HEK293 (cell line): ENCODE results near the gene SMIM17.
A peak's percentile ranks its signal among the peaks of the same experiment; 100 is the strongest.

ENCODE experiments used
- CTCF ChIA-PET: fragments of 350-600 bp; formaldehyde crosslinking; extraction: SDS; loops from one replicate; lab custom pipeline; 2021; ENCODE audit warnings: antibody characterized with exemption; lab: Yijun Ruan, JAX
- POLR2A ChIA-PET: fragments of 300-600 bp; formaldehyde crosslinking; extraction: SDS; loops from one replicate; lab custom pipeline; 2020; ENCODE audit warnings: antibody characterized with exemption, inconsistent platforms; lab: Yijun Ruan, JAX
- H3K27ac ChIP-seq: fragments of 200-500 bp; sonication (Bioruptor generic); 2 replicates; pipeline ENCODE4 v1.5.1; 2014; ENCODE audit warnings: low read depth, low read length, control low read depth, inconsistent platforms; ENCODE audit errors: extremely low read depth
- H3K36me3 ChIP-seq, 2 experiments: fragments of 200-500 bp in 1 of 2; sonication (Bioruptor generic) in 1 of 2; 1 replicate in 1 of 2; 2 replicates in 1 of 2; pipeline ENCODE4 v1.5.1; 2014 to 2017; ENCODE audit warnings: inconsistent platforms in 2 of 2, low read length in 2 of 2; ENCODE audit not compliant: control insufficient read depth in 2 of 2, insufficient read depth in 1 of 2
- H3K4me1 ChIP-seq: fragments of 200-500 bp; sonication (Bioruptor generic); 2 replicates; pipeline ENCODE4 v1.5.1; 2014; ENCODE audit warnings: mild to moderate bottlenecking, low read length, inconsistent platforms; ENCODE audit not compliant: control insufficient read depth, insufficient read depth
- H3K4me3 ChIP-seq: 2 replicates; pipeline ENCODE4 v1.5.1; 2011; ENCODE audit warnings: low read depth, mild to moderate bottlenecking, control low read depth, low read length, moderate library complexity
- H3K9me3 ChIP-seq: fragments of 200-500 bp; sonication (Bioruptor generic); 2 replicates; pipeline ENCODE4 v1.5.1; 2014; ENCODE audit warnings: low read depth, low read length, inconsistent platforms; ENCODE audit not compliant: control insufficient read depth, insufficient read depth
- SALL2 ChIP-seq: fragments of 450-650 bp; formaldehyde crosslinking; IDR thresholded peaks from 2 replicates; pipeline ENCODE4 v1.5.0; 2017; ENCODE audit warnings: missing biosample characterization, mild to moderate bottlenecking, missing genetic modification characterization, borderline replicate concordance
- TCF7L2 ChIP-seq: IDR thresholded peaks from 2 replicates; pipeline ENCODE4 v1.6.1; 2011; ENCODE audit warnings: low read depth, mild to moderate bottlenecking, inconsistent platforms, low read length, moderate library complexity, borderline replicate concordance
- YY2 ChIP-seq: fragments of 450-650 bp; formaldehyde crosslinking; IDR thresholded peaks from 2 replicates; pipeline ENCODE4 v1.5.1; 2016; ENCODE audit warnings: missing biosample characterization, missing genetic modification characterization
- ZBTB17 ChIP-seq: fragments of 450-650 bp; formaldehyde crosslinking; IDR thresholded peaks from 2 replicates; pipeline ENCODE4 v1.5.1; 2016; ENCODE audit warnings: missing biosample characterization, missing genetic modification characterization
- ZBTB20 ChIP-seq: fragments of 450-650 bp; formaldehyde crosslinking; IDR thresholded peaks from 2 replicates; pipeline ENCODE4 v1.5.1; 2016; ENCODE audit warnings: missing biosample characterization, missing genetic modification characterization
- ZBTB21 ChIP-seq: fragments of 450-650 bp; formaldehyde crosslinking; IDR thresholded peaks from 2 replicates; pipeline ENCODE4 v1.5.1; 2017; ENCODE audit warnings: missing biosample characterization, missing genetic modification characterization
- ZFP69B ChIP-seq: fragments of 450-650 bp; formaldehyde crosslinking; IDR thresholded peaks from 2 replicates; pipeline ENCODE4 v1.5.1; 2016; ENCODE audit warnings: missing biosample characterization, missing genetic modification characterization
- ZNF112 ChIP-seq: fragments of 450-650 bp; formaldehyde crosslinking; IDR thresholded peaks from 2 replicates; pipeline ENCODE4 v1.5.0; 2017; ENCODE audit warnings: missing biosample characterization, missing genetic modification characterization
- ZNF140 ChIP-seq: fragments of 450-650 bp; formaldehyde crosslinking; IDR thresholded peaks from 2 replicates; pipeline ENCODE4 v1.5.1; 2016; ENCODE audit warnings: missing biosample characterization, missing genetic modification characterization
- ZNF169 ChIP-seq: fragments of 450-650 bp; formaldehyde crosslinking; IDR thresholded peaks from 2 replicates; pipeline ENCODE4 v1.5.1; 2016; ENCODE audit warnings: missing biosample characterization, missing genetic modification characterization
- ZNF211 ChIP-seq: fragments of 450-650 bp; formaldehyde crosslinking; IDR thresholded peaks from 2 replicates; pipeline ENCODE4 v1.5.1; 2016; ENCODE audit warnings: low read depth, missing biosample characterization, missing genetic modification characterization
- ZNF223 ChIP-seq: fragments of 450-650 bp; formaldehyde crosslinking; IDR thresholded peaks from 2 replicates; pipeline ENCODE4 v1.5.1; 2016; ENCODE audit warnings: missing biosample characterization, missing genetic modification characterization
- ZNF266 ChIP-seq: fragments of 450-650 bp; formaldehyde crosslinking; IDR thresholded peaks from 2 replicates; pipeline ENCODE4 v1.5.1; 2016; ENCODE audit warnings: missing biosample characterization, missing genetic modification characterization, low read depth
- ZNF274 ChIP-seq, 2 experiments: fragments of 200-500 bp in 1 of 2; fragments of 450-650 bp in 1 of 2; sonication (Bioruptor generic) in 1 of 2; formaldehyde crosslinking in 1 of 2; IDR thresholded peaks; 2 replicates each; pipeline versions ENCODE4 v1.5.1 to v1.6.1; 2014 to 2016; ENCODE audit warnings: borderline replicate concordance in 1 of 2, inconsistent platforms in 1 of 2, low read length in 1 of 2, missing biosample characterization in 1 of 2, missing genetic modification characterization in 1 of 2
- ZNF280D ChIP-seq: fragments of 450-650 bp; formaldehyde crosslinking; IDR thresholded peaks from 2 replicates; pipeline ENCODE4 v1.5.1; 2016; ENCODE audit warnings: missing biosample characterization, missing genetic modification characterization
- ZNF292 ChIP-seq: fragments of 450-650 bp; formaldehyde crosslinking; IDR thresholded peaks from 2 replicates; pipeline ENCODE4 v1.5.1; 2016; ENCODE audit warnings: low read depth, missing biosample characterization, missing genetic modification characterization, borderline replicate concordance
- ZNF433 ChIP-seq: fragments of 450-650 bp; formaldehyde crosslinking; IDR thresholded peaks from 2 replicates; pipeline ENCODE4 v1.5.1; 2016; ENCODE audit warnings: missing biosample characterization, missing genetic modification characterization, low read depth
- ZNF48 ChIP-seq: fragments of 450-650 bp; formaldehyde crosslinking; IDR thresholded peaks from 2 replicates; pipeline ENCODE4 v1.5.1; 2016; ENCODE audit warnings: missing biosample characterization, missing genetic modification characterization
- ZNF501 ChIP-seq: fragments of 450-650 bp; formaldehyde crosslinking; IDR thresholded peaks from 2 replicates; pipeline ENCODE4 v1.5.1; 2016; ENCODE audit warnings: missing biosample characterization, missing genetic modification characterization
- ZNF530 ChIP-seq: fragments of 450-650 bp; formaldehyde crosslinking; IDR thresholded peaks from 2 replicates; pipeline ENCODE4 v1.5.1; 2016; ENCODE audit warnings: low read depth, missing biosample characterization, missing genetic modification characterization
- ZNF555 ChIP-seq: fragments of 450-650 bp; formaldehyde crosslinking; conservative IDR thresholded peaks from 2 replicates; pipeline ENCODE4 v1.5.1; 2017; ENCODE audit warnings: missing biosample characterization, mild to moderate bottlenecking, missing genetic modification characterization, inconsistent platforms
- ZNF660 ChIP-seq: fragments of 450-650 bp; IDR thresholded peaks from 2 replicates; pipeline ENCODE4 v1.5.1; 2018; ENCODE audit warnings: missing biosample characterization, mild to moderate bottlenecking, missing genetic modification characterization
- ZNF670 ChIP-seq: fragments of 450-650 bp; formaldehyde crosslinking; IDR thresholded peaks from 2 replicates; pipeline ENCODE4 v1.5.1; 2016; ENCODE audit warnings: missing biosample characterization, missing genetic modification characterization, low read depth
- ZNF701 ChIP-seq: fragments of 450-650 bp; formaldehyde crosslinking; IDR thresholded peaks from 2 replicates; pipeline ENCODE4 v1.5.1; 2016; ENCODE audit warnings: missing biosample characterization, missing genetic modification characterization
- ZNF791 ChIP-seq: fragments of 450-650 bp; formaldehyde crosslinking; IDR thresholded peaks from 2 replicates; pipeline ENCODE4 v1.5.1; 2016; ENCODE audit warnings: missing biosample characterization, missing genetic modification characterization
- ZNF843 ChIP-seq: fragments of 450-650 bp; formaldehyde crosslinking; IDR thresholded peaks from 2 replicates; pipeline ENCODE4 v1.5.1; 2016; ENCODE audit warnings: missing biosample characterization, missing genetic modification characterization
- TF ChIP-seq, protein P1 (sequence below): fragments of 450-650 bp; formaldehyde crosslinking; IDR thresholded peaks from 2 replicates; pipeline ENCODE4 v1.5.1; 2016; ENCODE audit warnings: missing biosample characterization, missing genetic modification characterization
- TF ChIP-seq, protein P2 (sequence below): sonication (generic); formaldehyde crosslinking; IDR thresholded peaks from 2 replicates; pipeline ENCODE4 v1.8.1; 2022; ENCODE audit warnings: mild to moderate bottlenecking, moderate library complexity, missing genetic modification reagents
- TF ChIP-seq, protein P3 (sequence below): fragments of 450-650 bp; formaldehyde crosslinking; IDR thresholded peaks from 2 replicates; pipeline ENCODE4; 2016; ENCODE audit warnings: missing biosample characterization, missing genetic modification characterization

Gene SMIM17

GRCh38 chr19:56594783-56595547 is 48.0 kb upstream of the SMIM17 start, which contains the start of gene ZNF71 (continued):
- peak; percentile 71 for TF ChIP-seq ZNF660
- TF ChIP-seq, protein P1, sequence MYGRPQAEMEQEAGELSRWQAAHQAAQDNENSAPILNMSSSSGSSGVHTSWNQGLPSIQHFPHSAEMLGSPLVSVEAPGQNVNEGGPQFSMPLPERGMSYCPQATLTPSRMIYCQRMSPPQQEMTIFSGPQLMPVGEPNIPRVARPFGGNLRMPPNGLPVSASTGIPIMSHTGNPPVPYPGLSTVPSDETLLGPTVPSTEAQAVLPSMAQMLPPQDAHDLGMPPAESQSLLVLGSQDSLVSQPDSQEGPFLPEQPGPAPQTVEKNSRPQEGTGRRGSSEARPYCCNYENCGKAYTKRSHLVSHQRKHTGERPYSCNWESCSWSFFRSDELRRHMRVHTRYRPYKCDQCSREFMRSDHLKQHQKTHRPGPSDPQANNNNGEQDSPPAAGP (tag by site-specific recombination) = no peak
- TF ChIP-seq ZBTB20 (tag by site-specific recombination) = peak; percentile 65; the same call in 1 of the 2 replicates
- no peak for TF ChIP-seq ZNF274 (IDR thresholded peaks at IDR 0.05; ENCODE audit: low read length)
- TF ChIP-seq ZNF274 (tag by site-specific recombination; IDR thresholded peaks at IDR 0.05; ENCODE audit: borderline replicate concordance) = peak; percentile 70; the same call in 1 of the 2 replicates
- TF ChIP-seq ZNF501 (tag by site-specific recombination) = no peak
- 0 out of 2 replicates have a peak, but pooled peaks have one; percentile 13 for TF ChIP-seq ZNF266
- no peak for TF ChIP-seq ZNF280D (tag by site-specific recombination)
- no peak for TF ChIP-seq ZNF843 (tag by site-specific recombination)
- TF ChIP-seq ZBTB21 (tag by site-specific recombination) = peak; percentile 43; the same call in 1 of the 2 replicates
- peak; percentile 93 for TF ChIP-seq ZBTB17 (tag by site-specific recombination)
- TF ChIP-seq ZNF169 (tag by site-specific recombination) = peak; percentile 74
- TF ChIP-seq, protein P2, sequence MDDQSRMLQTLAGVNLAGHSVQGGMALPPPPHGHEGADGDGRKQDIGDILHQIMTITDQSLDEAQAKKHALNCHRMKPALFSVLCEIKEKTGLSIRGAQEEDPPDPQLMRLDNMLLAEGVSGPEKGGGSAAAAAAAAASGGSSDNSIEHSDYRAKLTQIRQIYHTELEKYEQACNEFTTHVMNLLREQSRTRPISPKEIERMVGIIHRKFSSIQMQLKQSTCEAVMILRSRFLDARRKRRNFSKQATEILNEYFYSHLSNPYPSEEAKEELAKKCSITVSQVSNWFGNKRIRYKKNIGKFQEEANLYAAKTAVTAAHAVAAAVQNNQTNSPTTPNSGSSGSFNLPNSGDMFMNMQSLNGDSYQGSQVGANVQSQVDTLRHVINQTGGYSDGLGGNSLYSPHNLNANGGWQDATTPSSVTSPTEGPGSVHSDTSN (CRISPR knock-in tag) = peak; percentile 95
- TF ChIP-seq ZNF791 (tag by site-specific recombination) = peak; percentile 67; the same call in 1 of the 2 replicates
- 0 out of 2 replicates have a peak, but pooled peaks have one; percentile 11 for TF ChIP-seq ZNF701 (tag by site-specific recombination)
- TF ChIP-seq, protein P3, sequence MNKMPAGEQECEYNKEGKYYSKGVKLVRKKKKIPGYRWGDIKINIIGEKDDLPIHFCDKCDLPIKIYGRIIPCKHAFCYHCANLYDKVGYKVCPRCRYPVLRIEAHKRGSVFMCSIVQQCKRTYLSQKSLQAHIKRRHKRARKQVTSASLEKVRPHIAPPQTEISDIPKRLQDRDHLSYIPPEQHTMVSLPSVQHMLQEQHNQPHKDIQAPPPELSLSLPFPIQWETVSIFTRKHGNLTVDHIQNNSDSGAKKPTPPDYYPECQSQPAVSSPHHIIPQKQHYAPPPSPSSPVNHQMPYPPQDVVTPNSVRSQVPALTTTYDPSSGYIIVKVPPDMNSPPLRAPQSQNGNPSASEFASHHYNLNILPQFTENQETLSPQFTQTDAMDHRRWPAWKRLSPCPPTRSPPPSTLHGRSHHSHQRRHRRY (tag by site-specific recombination) = no peak
- no peak for TF ChIP-seq ZNF140 (tag by site-specific recombination)
- TF ChIP-seq ZFP69B (tag by site-specific recombination) = peak; percentile 20; the same call in 1 of the 2 replicates

DNA sequence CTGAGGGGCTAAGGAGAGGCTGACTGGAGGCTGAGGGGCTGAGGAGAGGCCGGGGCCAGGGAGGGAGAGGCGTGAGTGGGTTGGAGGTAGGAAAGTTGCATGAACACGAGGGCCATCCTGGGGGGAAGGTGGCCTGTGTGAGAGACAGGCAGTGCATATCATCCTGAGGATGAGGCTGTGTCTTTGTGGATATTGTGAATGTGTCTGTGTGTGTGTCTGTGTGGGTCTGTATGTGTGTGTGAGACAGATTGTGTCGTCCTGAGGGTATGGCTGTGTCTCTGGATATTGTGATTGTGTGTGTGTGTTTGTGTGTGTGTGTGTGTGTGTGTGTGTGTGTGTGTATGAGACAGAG is 47.4 kb upstream of the SMIM17 start:
- ChIA-PET POLR2A (interaction anchor here (0.7 to 1.5 kb wide), 7 partner anchors 21 to 1979 kb away, joined by 3 to 11 read pairs (median 5); partner anchors contain the start of gene ZFP28), CTCF (interaction anchor here (0.7 kb wide), 2 partner anchors 15 to 1501 kb away, joined by 3 to 4 read pairs; no protein-coding TSS in a partner anchor)
- peak overlapping the region; percentile 78 for H3K4me3 ChIP-seq
- H3K36me3 ChIP-seq = peaks cover 3 to 23% of the 10 kb centered on the region in 2 experiments; a peak in 1 of 3 replicates
- no peaks in the 10 kb centered on the region; the same call in none of the 2 replicates for H3K9me3 ChIP-seq
- H3K27ac ChIP-seq = peak overlapping the region; percentile 83; the same call in 1 of the 2 replicates
- H3K4me1 ChIP-seq = no peaks in the 10 kb centered on the region
- no peak for TF ChIP-seq ZNF555 (tag by site-specific recombination)
- no peak for TF ChIP-seq ZNF292
- no peak for TF ChIP-seq ZNF112 (tag by site-specific recombination)
- TF ChIP-seq ZNF530 (tag by site-specific recombination) = no peak
- TF ChIP-seq, protein P3 (tag by site-specific recombination) = no peak
- no peak for TF ChIP-seq YY2 (tag by site-specific recombination)
- no peak for TF ChIP-seq ZNF433 (tag by site-specific recombination)
- 0 out of 2 replicates have a peak, but pooled peaks have one; percentile 12 for TF ChIP-seq SALL2 (tag by site-specific recombination)
- no peak for TF ChIP-seq ZNF211 (tag by site-specific recombination)
- TF ChIP-seq ZNF48 (tag by site-specific recombination) = no peak
- TF ChIP-seq TCF7L2 = no peak
- TF ChIP-seq ZNF223 (tag by site-specific recombination) = no peak
- TF ChIP-seq ZNF670 (tag by site-specific recombination) = no peak; the same call in 1 of the 2 replicates
